Esophagus squamous epithelium (tissue), 5 donors: ENCODE measurements around the gene POLD2. TPM values are rescaled to one million over a fixed set of nuclear protein-coding genes. Genes with fewer than 3 reads are reported as not detected.

ENCODE experiments used
- DNase-seq: peaks from one replicate; lab custom pipeline; 2025; lab: John Stamatoyannopoulos, UW
- H3K27ac ChIP-seq, 4 donors: fragments of 200-600 bp; sonication (generic); one replicate each; pipeline ENCODE4 v1.5.1; 2016 to 2019; ENCODE audit warnings: mild to moderate bottlenecking in 1 of 4
- H3K27me3 ChIP-seq, 4 donors: fragments of 200-600 bp; sonication (generic); 1 replicate in 3 of 4; 2 replicates in 1 of 4; pipeline versions ENCODE4 v1.5.1 to v1.6.0; 2017 to 2021; ENCODE audit warnings: antibody characterized with exemption in 1 of 4
- H3K36me3 ChIP-seq, 3 donors: fragments of 200-600 bp; sonication (generic); one replicate each; pipeline ENCODE4 v1.5.1; 2016 to 2019
- H3K4me1 ChIP-seq, 3 donors: fragments of 200-600 bp; sonication (generic); one replicate each; pipeline ENCODE4 v1.5.1; 2017 to 2019
- H3K4me3 ChIP-seq, 4 donors: fragments of 200-600 bp; sonication (generic); 1 replicate in 3 of 4; 2 replicates in 1 of 4; pipeline ENCODE4 v1.5.1; 2016 to 2019; ENCODE audit warnings: mild to moderate bottlenecking in 2 of 4, moderate library complexity in 1 of 4
- H3K9me3 ChIP-seq, 3 donors: fragments of 200-600 bp; sonication (generic); one replicate each; pipeline ENCODE4 v1.5.1; 2016 to 2019
- POLR2A ChIP-seq, 4 donors: fragments of 450-650 bp; IDR thresholded peaks; one replicate each; pipeline ENCODE4 v1.6.1; 2017; ENCODE audit warnings: antibody characterized with exemption in 4 of 4, mild to moderate bottlenecking in 4 of 4, moderate library complexity in 3 of 4
- WGBS, 2 donors: methylation state at CpG; one replicate each; pipeline ENCODE4 v1.1.5; 2018; 5-methylcytosine and 5-hydroxymethylcytosine counted together
- intact Hi-C: fragments of 100-400 bp; cut with DNase I; formaldehyde crosslinking; loops from one replicate; pipeline ENCODE4 v1.15.0; 2022
- total RNA-seq, 4 donors: library from RNA; depleted of rRNA; stranded (reverse); fragments of >200 nt; gene quantifications; one replicate each; pipeline ENCODE4 v1.1.0, GENCODE V29; 2016
- TF ChIP-seq, protein P1 (sequence below), 6 experiments: fragments of 450-650 bp in 4 of 6; fragments of 200-600 bp in 2 of 6; sonication (generic) in 2 of 6; IDR thresholded peaks; one replicate each; pipeline ENCODE4 v1.5.1; 2016 to 2019; ENCODE audit warnings: antibody characterized with exemption in 6 of 6, mild to moderate bottlenecking in 4 of 6, moderate library complexity in 4 of 6
- donor health status: DM: yes; HTN: yes; CAD: no.

POLD2 gene
- total RNA-seq, 4 donors from 2014 or later: 71.2 to 164 (median 89.5) TPM

DNA sequence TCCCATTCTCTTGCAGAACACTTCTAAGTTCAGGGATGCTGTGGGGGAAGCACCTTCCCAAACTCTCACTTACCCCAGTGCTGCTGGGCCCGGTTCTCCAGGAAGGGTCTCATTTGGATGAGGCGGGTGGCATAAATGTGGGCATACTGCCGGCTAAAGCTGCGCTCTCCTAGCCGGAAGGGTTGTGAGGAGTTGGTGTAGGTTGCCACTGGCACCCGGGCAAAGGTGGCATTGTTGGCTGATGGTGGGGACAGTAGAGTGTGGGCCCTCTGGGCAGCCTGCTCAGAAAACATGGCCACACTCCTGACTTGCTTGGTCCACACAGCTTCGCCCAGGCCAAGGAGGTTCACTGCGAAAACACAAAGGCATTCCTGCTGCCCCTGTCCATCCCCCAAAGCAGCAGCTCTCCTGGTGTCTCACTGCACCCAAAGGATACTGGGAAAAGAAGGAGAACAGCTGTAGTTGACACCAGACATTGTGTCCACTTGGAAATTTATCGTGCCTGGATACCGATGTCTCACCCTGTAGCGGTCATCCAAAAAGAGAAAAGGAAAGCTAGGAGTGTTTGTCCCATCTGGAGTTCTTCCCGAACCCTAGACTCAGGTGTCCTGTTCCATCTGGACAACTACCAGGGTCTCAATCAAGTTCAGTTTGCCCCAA lies 1.5 kb downstream of the POLD2 start:
- intact Hi-C loops: no loop called here
- Histone ChIP-seq H3K9me3 (no peaks in the 10 kb centered on the region), H3K27ac (peak overlapping the region in 2 of 4 donors; percentile 91 to 93), H3K36me3 (peaks cover 4 to 51% (median 6%) of the 10 kb centered on the region in 3 donors), H3K4me3 (no peak overlapping the region), H3K27me3 (no peaks in the 10 kb centered on the region), H3K4me1 (peaks cover 7 to 48% (median 11%) of the 10 kb centered on the region in 3 donors)
- 88 to 91% methylated on average over 11 to 12 of the region's 12 CpGs for WGBS, 2 donors
- TF ChIP-seq, protein P1, sequence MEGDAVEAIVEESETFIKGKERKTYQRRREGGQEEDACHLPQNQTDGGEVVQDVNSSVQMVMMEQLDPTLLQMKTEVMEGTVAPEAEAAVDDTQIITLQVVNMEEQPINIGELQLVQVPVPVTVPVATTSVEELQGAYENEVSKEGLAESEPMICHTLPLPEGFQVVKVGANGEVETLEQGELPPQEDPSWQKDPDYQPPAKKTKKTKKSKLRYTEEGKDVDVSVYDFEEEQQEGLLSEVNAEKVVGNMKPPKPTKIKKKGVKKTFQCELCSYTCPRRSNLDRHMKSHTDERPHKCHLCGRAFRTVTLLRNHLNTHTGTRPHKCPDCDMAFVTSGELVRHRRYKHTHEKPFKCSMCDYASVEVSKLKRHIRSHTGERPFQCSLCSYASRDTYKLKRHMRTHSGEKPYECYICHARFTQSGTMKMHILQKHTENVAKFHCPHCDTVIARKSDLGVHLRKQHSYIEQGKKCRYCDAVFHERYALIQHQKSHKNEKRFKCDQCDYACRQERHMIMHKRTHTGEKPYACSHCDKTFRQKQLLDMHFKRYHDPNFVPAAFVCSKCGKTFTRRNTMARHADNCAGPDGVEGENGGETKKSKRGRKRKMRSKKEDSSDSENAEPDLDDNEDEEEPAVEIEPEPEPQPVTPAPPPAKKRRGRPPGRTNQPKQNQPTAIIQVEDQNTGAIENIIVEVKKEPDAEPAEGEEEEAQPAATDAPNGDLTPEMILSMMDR (IDR thresholded peaks at IDR 0.05): no peak
- no peak for TF ChIP-seq POLR2A (IDR thresholded peaks at IDR 0.05)
- no peak for DNase-seq

DNA sequence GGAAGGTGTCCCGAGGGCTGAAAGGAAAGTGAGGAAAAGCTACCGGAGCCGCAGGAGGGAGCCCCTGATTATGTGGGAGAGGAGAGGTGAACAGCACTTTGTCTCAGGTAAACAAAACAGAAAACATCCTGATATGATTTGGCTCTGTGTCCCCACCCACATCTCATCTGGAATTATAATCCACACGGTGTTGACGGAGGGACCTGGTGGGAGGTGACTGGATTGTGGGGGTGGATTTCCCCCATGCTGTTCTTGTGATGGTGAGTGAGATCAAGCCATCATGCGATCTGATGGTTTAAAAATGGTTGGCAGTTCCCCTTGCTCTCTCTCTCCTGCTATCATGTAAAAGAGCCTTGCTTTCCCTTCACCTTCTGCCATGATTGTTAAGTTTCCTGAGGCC lies 3.0 kb downstream of the POLD2 start:
- peaks cover 4 to 66% (median 6%) of the 10 kb centered on the region in 3 donors for H3K36me3 ChIP-seq
- no peaks in the 10 kb centered on the region for H3K27me3 ChIP-seq
- no peak overlapping the region for H3K4me3 ChIP-seq
- no peak overlapping the region for H3K27ac ChIP-seq
- DNase-seq: no peak
- H3K9me3 ChIP-seq: no peaks in the 10 kb centered on the region
- TF ChIP-seq, protein P1 (IDR thresholded peaks at IDR 0.05): no peak
- TF ChIP-seq POLR2A (IDR thresholded peaks at IDR 0.05): no peak
- WGBS, 2 donors: 82 to 83% methylated on average over 5 to 6 of the region's 6 CpGs
- intact Hi-C loops: no loop called here
- peaks cover 7 to 48% (median 11%) of the 10 kb centered on the region in 3 donors for H3K4me1 ChIP-seq

DNA sequence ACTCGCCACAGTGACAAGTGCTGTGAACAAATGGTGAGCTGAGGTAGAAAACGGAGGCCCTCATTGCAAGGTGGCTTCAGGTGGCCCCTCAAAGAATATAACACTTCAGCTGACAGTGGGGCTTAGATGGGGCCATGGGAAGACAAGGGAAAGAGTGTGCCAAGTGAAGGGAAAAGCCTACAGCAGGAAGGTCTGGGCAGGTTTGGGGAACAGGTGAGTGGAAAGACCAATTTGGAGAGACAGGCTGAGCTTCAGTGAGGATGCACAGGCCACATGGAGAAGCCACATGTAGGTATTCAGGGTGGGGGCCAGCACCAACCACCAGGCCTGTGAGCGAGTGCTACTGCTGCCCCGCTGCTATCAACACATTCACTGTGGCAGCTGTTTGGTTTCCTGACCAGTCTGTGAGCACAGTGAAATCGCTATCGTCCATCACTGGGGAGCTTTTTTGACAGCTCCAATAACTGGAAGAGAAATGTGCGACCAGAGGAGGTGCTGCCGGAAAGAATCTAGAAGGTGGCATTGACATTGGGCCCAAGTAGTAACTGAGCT lies 3.4 kb downstream of the POLD2 start:
- Histone ChIP-seq H3K4me3 (no peak overlapping the region), H3K9me3 (no peaks in the 10 kb centered on the region), H3K36me3 (peaks cover 4 to 71% (median 6%) of the 10 kb centered on the region in 3 donors), H3K4me1 (peaks cover 7 to 48% (median 11%) of the 10 kb centered on the region in 3 donors), H3K27me3 (no peaks in the 10 kb centered on the region), H3K27ac (no peak overlapping the region)
- WGBS, 2 donors: 88 to 95% methylated on average over 8 of the region's 8 CpGs
- no peak for TF ChIP-seq POLR2A (IDR thresholded peaks at IDR 0.05)
- TF ChIP-seq, protein P1 (IDR thresholded peaks at IDR 0.05): no peak
- intact Hi-C loops: no loop called here
- no peak for DNase-seq

DNA sequence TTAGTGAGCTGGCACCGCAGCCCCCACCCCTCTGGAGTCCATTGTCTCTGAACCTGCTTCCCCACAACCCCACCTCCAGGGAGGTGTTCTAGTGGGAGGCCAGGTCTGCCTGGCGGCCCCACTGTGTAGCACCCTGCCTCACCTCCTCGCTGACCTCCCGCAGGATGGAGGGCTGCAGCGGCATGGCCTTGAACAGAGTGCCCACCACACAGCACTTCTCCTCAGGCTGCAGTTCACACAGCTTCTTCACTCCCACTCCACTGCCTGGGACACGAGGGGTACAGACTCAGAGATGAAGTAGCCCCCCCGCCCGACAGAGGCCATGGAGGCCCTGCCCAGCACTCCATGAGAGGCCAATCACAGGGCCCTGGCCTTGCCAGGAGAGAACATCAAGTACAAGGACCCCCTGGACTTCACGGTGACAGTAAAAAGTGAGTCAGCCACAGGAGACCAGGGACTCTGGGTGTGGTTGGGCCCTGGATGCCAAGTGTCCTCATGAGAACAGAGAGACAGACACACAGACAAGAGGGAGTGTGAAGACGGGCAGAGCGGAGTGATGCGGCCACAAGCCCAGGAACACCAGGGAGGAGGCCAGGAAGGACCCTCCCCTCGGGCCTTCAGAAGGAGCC lies 5.4 kb downstream of the POLD2 start:
- H3K27me3 ChIP-seq: no peaks in the 10 kb centered on the region
- no peak for DNase-seq
- H3K27ac ChIP-seq: no peak overlapping the region
- H3K36me3 ChIP-seq: peaks cover 4 to 91% (median 6%) of the 10 kb centered on the region in 3 donors
- no peak overlapping the region for H3K4me3 ChIP-seq
- H3K9me3 ChIP-seq: no peaks in the 10 kb centered on the region
- 73 to 93% methylated on average over 5 to 10 of the region's 13 CpGs for WGBS, 2 donors
- peaks cover 7 to 41% (median 11%) of the 10 kb centered on the region in 3 donors for H3K4me1 ChIP-seq
- no peak for TF ChIP-seq POLR2A (IDR thresholded peaks at IDR 0.05)
- TF ChIP-seq, protein P1 (IDR thresholded peaks at IDR 0.05): no peak
- intact Hi-C loops: no loop called here
